Natural killer cell treated with Interleukin-12 subunit alpha and Interleukin-12 subunit beta and Interleukin-15 and Interleukin-18, amount 100 ng/mL, for 72 hours (primary cell): Measurements from ENCODE around the gene ZNF365. TPM values are rescaled to one million over a fixed set of nuclear protein-coding genes. Genes with fewer than 3 reads are reported as not detected.

Experiments
- ATAC-seq, 2 donors: fragments of 150-1000 bp; cut with Tn5 transposase in 1 of 2; sonication (Bioruptor Pico), chemical (Tn5 transposase) in 1 of 2; 2 replicates each; pipeline ENCODE4 v1.10.0; 2021
- DNase-seq: peaks from one replicate; pipeline ENCODE4 v3.0.0; 2022; ENCODE audit warnings: low spot score
- H3K27ac Mint-ChIP-seq, 2 donors: 1 replicate in 1 of 2; 2 replicates in 1 of 2; pipeline ENCODE4 v1.8.0; 2022; ENCODE audit warnings: mixed read lengths in 2 of 2, mild to moderate bottlenecking in 1 of 2, moderate library complexity in 1 of 2
- H3K27me3 Mint-ChIP-seq, 2 donors: 1 replicate in 1 of 2; 2 replicates in 1 of 2; pipeline ENCODE4 v1.8.0; 2022; ENCODE audit warnings: mixed read lengths in 2 of 2
- H3K36me3 Mint-ChIP-seq: one replicate; pipeline ENCODE4 v1.8.0; 2022; ENCODE audit warnings: mixed read lengths
- H3K4me1 Mint-ChIP-seq, 2 donors: 1 replicate in 1 of 2; 2 replicates in 1 of 2; pipeline ENCODE4 v1.8.0; 2022; ENCODE audit warnings: low read depth in 2 of 2, mixed read lengths in 2 of 2, mild to moderate bottlenecking in 1 of 2
- H3K4me3 Mint-ChIP-seq: one replicate; pipeline ENCODE4 v1.8.0; 2022; ENCODE audit warnings: mixed read lengths
- H3K9me3 Mint-ChIP-seq: 2 replicates; pipeline ENCODE4 v1.8.0; 2022; ENCODE audit warnings: mixed read lengths
- total RNA-seq, 2 donors: library from RNA; stranded (reverse); gene quantifications; one replicate each; pipeline ENCODE4 v1.2.3, GENCODE V29; 2022

Gene ZNF365
- total RNA-seq, result 1 to 10 TPM in 1 of 2 donors, under 1 TPM in 1; 0.86 to 1.5 TPM

GRCh38 chr10:62373995-62374861 lies at the start of gene ZNF365:
ZNF365 (plus strand) TSS chr10:62374369; CDS start chr10:62376194, 1,825 bp downstream.
- H3K27ac Mint-ChIP-seq, result peak within 1 kb of the TSS in 1 of 2 donors; percentile 47
- H3K4me3 Mint-ChIP-seq, result peak within 1 kb of the TSS; percentile 88
- no peaks in the 10 kb centered on the region for H3K9me3 Mint-ChIP-seq
- H3K36me3 Mint-ChIP-seq, result no peaks in the 10 kb centered on the region
- ATAC-seq (peak; percentile 90), DNase-seq (peak; percentile 70)
- peaks cover 11 to 16% of the 10 kb centered on the region in 2 donors for H3K4me1 Mint-ChIP-seq
- peaks cover 0 to 3% of the 10 kb centered on the region in 2 donors for H3K27me3 Mint-ChIP-seq

- Mint-ChIP-seq H3K9me3 (no peaks in the 10 kb centered on the region), H3K36me3 (peaks cover 16% of the 10 kb centered on the region), H3K4me3 (no peak overlapping the region), H3K27me3 (peaks cover 17 to 26% of the 10 kb centered on the region in 2 donors), H3K4me1 (no peaks in the 10 kb centered on the region), H3K27ac (no peak overlapping the region)
- DNase-seq (no peak), ATAC-seq (no peak)
Measured at GRCh38 chr10:62326176-62326575, 48.0 kb upstream of the ZNF365 start.

GRCh38 chr10:62327885-62328284 lies 46.3 kb upstream of the ZNF365 start:
- H3K27me3 Mint-ChIP-seq, result peaks cover 17 to 27% of the 10 kb centered on the region in 2 donors
- no peaks in the 10 kb centered on the region for H3K4me1 Mint-ChIP-seq
- no peak overlapping the region for H3K4me3 Mint-ChIP-seq

GRCh38 chr10:62330213-62330612 lies 44.0 kb upstream of the ZNF365 start:
- Mint-ChIP-seq H3K4me1 (peaks cover 0 to 11% of the 10 kb centered on the region in 2 donors), H3K27ac (no peak overlapping the region), H3K36me3 (peaks cover 21% of the 10 kb centered on the region), H3K27me3 (peaks cover 15 to 18% of the 10 kb centered on the region in 2 donors), H3K9me3 (peaks cover 6% of the 10 kb centered on the region), H3K4me3 (no peak overlapping the region)
- ATAC-seq (no peak), DNase-seq (no peak)

More at GRCh38 chr10:62327885-62328284, 46.3 kb upstream of the ZNF365 start:
- Mint-ChIP-seq H3K36me3 (peaks cover 13% of the 10 kb centered on the region), H3K9me3 (peaks cover 6% of the 10 kb centered on the region), H3K27ac (no peak overlapping the region)
- no peak for DNase-seq
- ATAC-seq, result no peak

GRCh38 chr10:62332406-62332805 lies 41.8 kb upstream of the ZNF365 start:
- H3K27ac Mint-ChIP-seq, result no peak overlapping the region
- peaks cover 21% of the 10 kb centered on the region for H3K36me3 Mint-ChIP-seq
- H3K4me1 Mint-ChIP-seq, result peaks cover 4 to 22% of the 10 kb centered on the region in 2 donors
- H3K27me3 Mint-ChIP-seq, result peaks cover 15 to 17% of the 10 kb centered on the region in 2 donors
- H3K9me3 Mint-ChIP-seq, result peaks cover 6% of the 10 kb centered on the region
- no peak for ATAC-seq
- no peak overlapping the region for H3K4me3 Mint-ChIP-seq
- no peak for DNase-seq

- no peak overlapping the region for H3K27ac Mint-ChIP-seq
- H3K27me3 Mint-ChIP-seq, result peaks cover 15 to 17% of the 10 kb centered on the region in 2 donors
- H3K36me3 Mint-ChIP-seq, result peaks cover 21% of the 10 kb centered on the region
- H3K9me3 Mint-ChIP-seq, result peaks cover 6% of the 10 kb centered on the region
- ATAC-seq (no peak), DNase-seq (no peak)
- peaks cover 4 to 22% of the 10 kb centered on the region in 2 donors for H3K4me1 Mint-ChIP-seq
- H3K4me3 Mint-ChIP-seq, result no peak overlapping the region
Measured at GRCh38 chr10:62333135-62333889, 40.9 kb upstream of the ZNF365 start.

GRCh38 chr10:62333988-62334682 lies 40.0 kb upstream of the ZNF365 start:
- DNase-seq, result no peak
- no peak overlapping the region for H3K27ac Mint-ChIP-seq
- peaks cover 4 to 22% of the 10 kb centered on the region in 2 donors for H3K4me1 Mint-ChIP-seq
- no peak for ATAC-seq
- peaks cover 15 to 16% of the 10 kb centered on the region in 2 donors for H3K27me3 Mint-ChIP-seq
- H3K36me3 Mint-ChIP-seq, result peaks cover 22% of the 10 kb centered on the region
- peaks cover 6% of the 10 kb centered on the region for H3K9me3 Mint-ChIP-seq
- H3K4me3 Mint-ChIP-seq, result no peak overlapping the region

- no peak for ATAC-seq
Measured at GRCh38 chr10:62335326-62335725, 38.8 kb upstream of the ZNF365 start.

GRCh38 chr10:62336404-62336803 lies 37.8 kb upstream of the ZNF365 start:
- Mint-ChIP-seq H3K9me3 (peaks cover 11% of the 10 kb centered on the region), H3K27me3 (peaks cover 15 to 17% of the 10 kb centered on the region in 2 donors), H3K4me1 (peaks cover 4 to 22% of the 10 kb centered on the region in 2 donors), H3K27ac (no peak overlapping the region), H3K4me3 (no peak overlapping the region), H3K36me3 (peaks cover 41% of the 10 kb centered on the region)
- no peak for DNase-seq
- ATAC-seq, result no peak

More at GRCh38 chr10:62335326-62335725, 38.8 kb upstream of the ZNF365 start:
- Mint-ChIP-seq H3K36me3 (peaks cover 32% of the 10 kb centered on the region), H3K27ac (no peak overlapping the region), H3K4me3 (no peak overlapping the region), H3K4me1 (peaks cover 4 to 22% of the 10 kb centered on the region in 2 donors), H3K27me3 (peaks cover 15% of the 10 kb centered on the region in 2 donors), H3K9me3 (peaks cover 9% of the 10 kb centered on the region)
- no peak for DNase-seq

GRCh38 chr10:62341419-62341818 lies 32.8 kb upstream of the ZNF365 start:
- Mint-ChIP-seq H3K27ac (no peak overlapping the region), H3K36me3 (peaks cover 49% of the 10 kb centered on the region), H3K27me3 (peaks cover 0 to 6% of the 10 kb centered on the region in 2 donors), H3K4me3 (no peak overlapping the region), H3K4me1 (peaks cover under 1 to 4% of the 10 kb centered on the region in 2 donors), H3K9me3 (peaks cover 15% of the 10 kb centered on the region)
- no peak for DNase-seq
- no peak for ATAC-seq

GRCh38 chr10:62343000-62343399 lies 31.2 kb upstream of the ZNF365 start:
- no peaks in the 10 kb centered on the region for H3K4me1 Mint-ChIP-seq
- peaks cover 59% of the 10 kb centered on the region for H3K36me3 Mint-ChIP-seq
- DNase-seq (no peak), ATAC-seq (no peak)
- peaks cover 18% of the 10 kb centered on the region for H3K9me3 Mint-ChIP-seq
- H3K27me3 Mint-ChIP-seq, result peaks cover 0 to 7% of the 10 kb centered on the region in 2 donors
- H3K27ac Mint-ChIP-seq, result no peak overlapping the region
- no peak overlapping the region for H3K4me3 Mint-ChIP-seq

GRCh38 chr10:62348029-62348428 lies 26.1 kb upstream of the ZNF365 start:
- no peak for ATAC-seq
- no peak overlapping the region for H3K27ac Mint-ChIP-seq
- peaks cover 0 to 10% of the 10 kb centered on the region in 2 donors for H3K27me3 Mint-ChIP-seq
- peaks cover 0 to 3% of the 10 kb centered on the region in 2 donors for H3K4me1 Mint-ChIP-seq
- H3K36me3 Mint-ChIP-seq, result peaks cover 50% of the 10 kb centered on the region
- no peak for DNase-seq
- peaks cover 10% of the 10 kb centered on the region for H3K9me3 Mint-ChIP-seq
- no peak overlapping the region for H3K4me3 Mint-ChIP-seq

GRCh38 chr10:62352356-62352970 lies 21.7 kb upstream of the ZNF365 start:
- DNase-seq (no peak), ATAC-seq (peak; percentile 17 to 62)
- peaks cover 9 to 10% of the 10 kb centered on the region in 2 donors for H3K4me1 Mint-ChIP-seq
- H3K36me3 Mint-ChIP-seq, result peaks cover 41% of the 10 kb centered on the region
- no peak overlapping the region for H3K27ac Mint-ChIP-seq
- no peak overlapping the region for H3K4me3 Mint-ChIP-seq
- peaks cover 4% of the 10 kb centered on the region for H3K9me3 Mint-ChIP-seq
- H3K27me3 Mint-ChIP-seq, result peaks cover 0 to 10% of the 10 kb centered on the region in 2 donors
